Lower lobe of right lung (tissue), 2 donors: ENCODE results near the gene EPS8L3. TPM values are rescaled to one million over a fixed set of nuclear protein-coding genes. Genes with fewer than 3 reads are reported as not detected.

Experiments used
- ATAC-seq, 2 donors: fragments of 200-7000 bp; cut with Tn5 transposase; one replicate each; pipeline ENCODE4 v1.9.1; 2020 to 2022; ENCODE audit warnings: mild to moderate bottlenecking in 2 of 2, moderate library complexity in 2 of 2
- DNase-seq: peaks from one replicate; pipeline ENCODE4 v3.0.0-alpha.2; 2020
- H3K27ac ChIP-seq: fragments of 200-600 bp; one replicate; pipeline ENCODE4 v1.8.0; 2022
- H3K27me3 ChIP-seq: fragments of 200-600 bp; one replicate; pipeline ENCODE4 v1.8.0; 2022; ENCODE audit warnings: low read depth
- H3K36me3 ChIP-seq: fragments of 200-600 bp; one replicate; pipeline ENCODE4 v1.8.0; 2022; ENCODE audit warnings: mild to moderate bottlenecking
- H3K4me1 ChIP-seq: fragments of 200-600 bp; one replicate; pipeline ENCODE4 v1.8.0; 2022
- H3K4me3 ChIP-seq: fragments of 200-600 bp; one replicate; pipeline ENCODE4 v1.8.0; 2022; ENCODE audit warnings: mild to moderate bottlenecking
- H3K9me3 ChIP-seq: fragments of 200-600 bp; one replicate; pipeline ENCODE4 v1.8.0; 2022
- CTCF ChIP-seq: fragments of 200-600 bp; IDR thresholded peaks from one replicate; pipeline ENCODE4 v1.8.0; 2022; ENCODE audit warnings: antibody characterized with exemption, mild to moderate bottlenecking
- intact Hi-C: fragments of 100-400 bp; cut with DNase I; formaldehyde crosslinking; loops from one replicate; pipeline ENCODE4 v1.11.0; 2022
- total RNA-seq: library from RNA; stranded (reverse); fragmentation: NEBNext Ultra II Directional; extraction: Animal tissue kit (Norgen Biotek cat#: 25700); gene quantifications from one replicate; pipeline ENCODE4 v1.2.1, GENCODE V29; 2021
- donor health status: DM: no; HTN: yes; CAD: no; lungs with severe emphysema.

Gene EPS8L3
- total RNA-seq, 1 donor from 2014 or later, result not detected

GRCh38 chr1:109794319-109795132 lies 30.8 kb upstream of the EPS8L3 start:
- Histone ChIP-seq H3K36me3 (no peaks in the 10 kb centered on the region), H3K27me3 (no peaks in the 10 kb centered on the region), H3K9me3 (no peaks in the 10 kb centered on the region), H3K27ac (peak overlapping the region; percentile 56), H3K4me3 (no peak overlapping the region), H3K4me1 (peaks cover 68% of the 10 kb centered on the region)
- peak; percentile 26 for DNase-seq
- intact Hi-C loops, result no loop called here
- TF ChIP-seq CTCF, result no peak
- ATAC-seq, result no peak

- peak overlapping the region; percentile 72 for H3K27ac ChIP-seq
- TF ChIP-seq CTCF, result no peak
- intact Hi-C loops, result no loop called here
- H3K4me3 ChIP-seq, result no peak overlapping the region
- no peaks in the 10 kb centered on the region for H3K36me3 ChIP-seq
- peaks cover 73% of the 10 kb centered on the region for H3K4me1 ChIP-seq
- no peaks in the 10 kb centered on the region for H3K9me3 ChIP-seq
- DNase-seq, result peak; percentile 42
- H3K27me3 ChIP-seq, result no peaks in the 10 kb centered on the region
- peak; percentile 41 to 64 for ATAC-seq
Measured at GRCh38 chr1:109793486-109794318, 30.0 kb upstream of the EPS8L3 start.

DNA sequence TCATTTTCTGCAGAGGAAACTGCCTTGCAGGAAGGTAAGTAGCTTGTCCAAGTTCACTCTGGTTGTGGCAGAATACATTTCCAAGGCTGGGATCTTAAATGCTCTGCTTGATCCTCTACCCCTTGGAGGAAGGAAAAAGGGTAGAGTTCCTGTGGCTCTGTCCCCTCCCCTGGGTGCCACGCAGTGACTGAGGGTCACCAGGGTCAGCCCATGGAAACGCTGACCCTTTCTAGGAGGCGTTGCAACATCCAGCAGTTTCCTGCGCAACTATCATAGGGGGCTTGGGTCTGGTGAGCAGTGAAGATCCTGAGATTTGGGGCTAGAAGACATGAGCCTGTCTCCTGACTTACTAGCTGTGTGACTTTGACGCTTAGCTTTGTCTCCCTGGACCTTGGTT lies 29.4 kb upstream of the EPS8L3 start:
- no peak for TF ChIP-seq CTCF
- intact Hi-C loops, result no loop called here
- H3K36me3 ChIP-seq, result no peaks in the 10 kb centered on the region
- no peaks in the 10 kb centered on the region for H3K9me3 ChIP-seq
- no peaks in the 10 kb centered on the region for H3K27me3 ChIP-seq
- peaks cover 78% of the 10 kb centered on the region for H3K4me1 ChIP-seq
- ATAC-seq (peak in 1 of 2 donors; percentile 3), DNase-seq (peak; percentile 17)
- no peak overlapping the region for H3K4me3 ChIP-seq
- peak overlapping the region; percentile 72 for H3K27ac ChIP-seq

DNA sequence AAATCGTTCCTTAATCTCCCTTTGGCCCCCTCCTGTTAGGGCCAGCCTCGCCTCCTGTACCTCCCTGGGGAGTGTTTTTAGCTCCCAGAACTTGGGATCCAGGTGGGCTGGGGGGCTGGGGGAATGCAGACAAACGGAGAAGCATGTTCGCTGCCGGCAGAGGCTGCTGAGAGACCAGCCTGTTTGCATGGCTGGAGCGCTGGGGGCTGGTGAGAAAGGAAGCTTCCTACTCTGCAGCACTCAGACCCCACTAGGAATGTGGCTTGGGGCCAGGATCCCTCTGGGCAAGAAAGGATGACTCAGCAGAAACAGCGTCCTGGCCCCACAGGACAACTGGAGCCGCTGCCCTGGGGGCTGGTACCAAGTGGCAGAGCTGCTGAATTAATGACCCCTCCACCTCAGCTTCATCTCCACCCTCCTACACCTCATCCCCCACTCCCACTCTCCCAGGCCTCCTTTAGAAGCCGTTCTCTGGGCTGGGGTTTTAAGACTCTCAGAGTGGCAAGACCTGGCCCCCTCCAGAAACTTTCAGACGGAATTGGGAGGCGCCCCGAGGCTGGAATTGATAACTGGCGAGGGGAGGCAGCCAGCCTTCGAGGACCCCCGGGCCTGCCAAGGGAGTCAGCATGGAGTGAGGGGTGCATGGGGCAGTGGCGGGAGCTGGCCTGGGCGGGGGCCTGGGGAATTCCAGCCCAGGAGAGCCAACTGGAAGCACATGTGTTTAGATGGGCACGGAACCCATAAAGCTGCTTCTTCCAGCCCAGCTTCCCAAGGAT lies 28.5 kb upstream of the EPS8L3 start:
- no peaks in the 10 kb centered on the region for H3K36me3 ChIP-seq
- intact Hi-C loops, result no loop called here
- H3K27ac ChIP-seq, result peak overlapping the region; percentile 72
- no peaks in the 10 kb centered on the region for H3K27me3 ChIP-seq
- H3K4me1 ChIP-seq, result peaks cover 72% of the 10 kb centered on the region
- H3K4me3 ChIP-seq, result no peak overlapping the region
- DNase-seq, result peak; percentile 75
- ATAC-seq, result peak; percentile 42 to 57
- H3K9me3 ChIP-seq, result no peaks in the 10 kb centered on the region
- no peak for TF ChIP-seq CTCF

DNA sequence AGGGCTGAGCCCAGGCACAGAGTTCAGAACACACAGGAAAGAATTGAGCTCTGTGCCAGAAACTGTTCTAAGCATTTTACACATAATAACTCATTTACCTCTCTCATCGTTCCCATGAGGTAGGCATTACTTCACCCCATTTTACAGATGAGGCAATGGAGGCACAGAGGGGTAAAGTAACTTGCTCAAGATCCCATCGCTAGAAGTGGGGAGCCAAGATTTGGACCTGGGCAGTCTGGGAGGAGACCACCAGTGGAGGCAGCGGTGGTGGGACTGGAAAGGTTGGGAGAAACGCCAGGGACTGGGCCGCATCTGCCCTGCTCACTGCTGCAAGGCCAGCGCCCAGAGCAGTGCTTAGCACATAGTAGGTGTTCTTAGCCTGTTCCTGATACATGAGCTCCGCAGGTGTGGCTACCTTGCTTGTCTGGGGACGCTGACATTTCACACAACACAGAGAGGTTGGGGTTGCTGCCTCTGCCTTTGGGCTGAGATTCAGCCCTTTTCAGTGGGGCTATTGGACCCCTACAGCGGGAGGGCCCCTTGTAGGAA lies 27.8 kb upstream of the EPS8L3 start:
- Histone ChIP-seq H3K27ac (peak overlapping the region; percentile 72), H3K4me1 (peaks cover 69% of the 10 kb centered on the region)
- DNase-seq, result peak; percentile 32

More for the DNA sequence above, 27.8 kb upstream of the EPS8L3 start:
- intact Hi-C loops, result no loop called here
- no peak for ATAC-seq
- Histone ChIP-seq H3K9me3 (no peaks in the 10 kb centered on the region), H3K27me3 (no peaks in the 10 kb centered on the region), H3K36me3 (no peaks in the 10 kb centered on the region), H3K4me3 (no peak overlapping the region)
- no peak for TF ChIP-seq CTCF
